HepG2 (cell line): ENCODE results near the gene NOL4L. TPM values are rescaled to one million over a fixed set of nuclear protein-coding genes. Genes with fewer than 3 reads are reported as not detected.

Experiments used
- AGO2 ChIP-seq: fragments of 200-400 bp; formaldehyde crosslinking; optimal IDR thresholded peaks from 2 replicates; pipeline ENCODE3; 2017; ENCODE audit warnings: mild to moderate bottlenecking, low read depth, low read length, moderate library complexity
- ARNT ChIP-seq: fragments of 450-650 bp; IDR thresholded peaks from 2 replicates; pipeline ENCODE4 v1.6.1; 2017
- DNMT1 ChIP-seq: sonication (generic); formaldehyde crosslinking; IDR thresholded peaks from 2 replicates; pipeline ENCODE4 v1.5.1; 2020; ENCODE audit warnings: mild to moderate bottlenecking, missing genetic modification reagents
- ETS1 ChIP-seq: sonication (generic); formaldehyde crosslinking; IDR thresholded peaks from 2 replicates; pipeline ENCODE4 v1.4.0; 2020; ENCODE audit warnings: missing genetic modification reagents
- HNRNPH1 ChIP-seq: fragments of 200-400 bp; formaldehyde crosslinking; optimal IDR thresholded peaks from 2 replicates; pipeline ENCODE3; 2017; ENCODE audit warnings: mild to moderate bottlenecking, low read depth, low read length
- HNRNPL ChIP-seq: fragments of 200-400 bp; formaldehyde crosslinking; IDR thresholded peaks from 2 replicates; pipeline ENCODE4 v1.6.1; 2017; ENCODE audit warnings: mild to moderate bottlenecking, low read depth, low read length
- JUNB ChIP-seq: sonication (generic); formaldehyde crosslinking; IDR thresholded peaks from 2 replicates; pipeline ENCODE4 v1.8.0; 2022; ENCODE audit warnings: missing genetic modification reagents, mild to moderate bottlenecking, borderline replicate concordance
- KLF12 ChIP-seq: sonication (generic); formaldehyde crosslinking; IDR thresholded peaks from 2 replicates; pipeline ENCODE4 v1.4.0; 2020; ENCODE audit warnings: missing genetic modification reagents, borderline replicate concordance
- PLRG1 ChIP-seq: fragments of 450-650 bp; conservative IDR thresholded peaks from 2 replicates; pipeline ENCODE4 v1.6.1; 2016
- POLR2A ChIP-seq, 2 experiments: IDR thresholded peaks; 2 replicates each; pipeline ENCODE4 v1.6.1; 2011; ENCODE audit warnings: low read depth in 2 of 2, low read length in 2 of 2, mild to moderate bottlenecking in 1 of 2, moderate library complexity in 1 of 2; ENCODE audit not compliant: insufficient read depth in 1 of 2
- SMARCE1 ChIP-seq: fragments of 450-650 bp; IDR thresholded peaks from 2 replicates; pipeline ENCODE4 v1.6.1; 2017; ENCODE audit warnings: borderline replicate concordance
- TOE1 ChIP-seq: sonication (generic); formaldehyde crosslinking; IDR thresholded peaks from 2 replicates; pipeline ENCODE4 v1.4.0; 2020; ENCODE audit warnings: mild to moderate bottlenecking, missing genetic modification reagents
- UBTF ChIP-seq: sonication (generic); formaldehyde crosslinking; IDR thresholded peaks from 2 replicates; pipeline ENCODE4 v1.4.0; 2020; ENCODE audit warnings: mild to moderate bottlenecking, missing genetic modification reagents
- ZBTB14 ChIP-seq: sonication (generic); formaldehyde crosslinking; IDR thresholded peaks from 2 replicates; pipeline ENCODE4 v1.4.0; 2020; ENCODE audit warnings: missing genetic modification reagents
- ZBTB49 ChIP-seq: sonication (generic); formaldehyde crosslinking; IDR thresholded peaks from 2 replicates; pipeline ENCODE4 v1.4.0; 2020; ENCODE audit warnings: missing genetic modification reagents, borderline replicate concordance
- ZKSCAN5 ChIP-seq: sonication (generic); formaldehyde crosslinking; IDR thresholded peaks from 2 replicates; pipeline ENCODE4 v1.5.1; 2020; ENCODE audit warnings: mild to moderate bottlenecking, missing genetic modification reagents
- ZNF180 ChIP-seq: sonication (generic); formaldehyde crosslinking; IDR thresholded peaks from 2 replicates; pipeline ENCODE4 v1.4.0; 2020; ENCODE audit warnings: low read depth, missing genetic modification reagents, borderline replicate concordance
- ZNF446 ChIP-seq: sonication (generic); formaldehyde crosslinking; IDR thresholded peaks from 2 replicates; pipeline ENCODE4 v1.5.0; 2020; ENCODE audit warnings: mild to moderate bottlenecking, missing genetic modification reagents
- ZNF513 ChIP-seq: sonication (generic); formaldehyde crosslinking; conservative IDR thresholded peaks from 2 replicates; pipeline ENCODE4 v1.5.0; 2020; ENCODE audit warnings: missing genetic modification reagents
- ZNF674 ChIP-seq: sonication (generic); formaldehyde crosslinking; IDR thresholded peaks from 2 replicates; pipeline ENCODE4 v1.5.0; 2020; ENCODE audit warnings: low read depth, mild to moderate bottlenecking, missing genetic modification reagents
- ZSCAN31 ChIP-seq: sonication (generic); formaldehyde crosslinking; IDR thresholded peaks from 2 replicates; pipeline ENCODE4 v1.5.0; 2020; ENCODE audit warnings: low read depth, mild to moderate bottlenecking, missing genetic modification reagents
- ZZZ3 ChIP-seq: sonication (generic); formaldehyde crosslinking; IDR thresholded peaks from 2 replicates; pipeline ENCODE4 v1.4.0; 2020; ENCODE audit warnings: missing genetic modification reagents, mild to moderate bottlenecking, borderline replicate concordance
- polyA plus RNA-seq, 8 experiments: library from polyadenylated mRNA; depleted of rRNA in 3 of 8; stranded (reverse) in 7 of 8; unstranded in 1 of 8; fragments of >200 nt; fragmentation: Illumina TruSeq in 4 of 8; extraction: Trizol in 4 of 8; gene quantifications; 2 replicates each; pipeline versions ENCODE4 v1.2.1 to v1.2.3, GENCODE V29; 2011 to 2016; ENCODE audit warnings: low read depth in 4 of 8, missing spikeins in 1 of 8, mixed read lengths in 1 of 8; ENCODE audit not compliant: insufficient read depth in 1 of 8
- total RNA-seq, 5 experiments: library from RNA; depleted of rRNA; stranded (reverse); fragments of >200 nt; fragmentation: Illumina TruSeq; extraction: Trizol; gene quantifications; 2 replicates each; pipeline ENCODE4 v1.2.3, GENCODE V29; 2016; ENCODE audit warnings: low read depth in 1 of 5

The NOL4L gene
- total and polyA plus RNA-seq, 2 of the 13 experiments (the other 11 are each of a cell fraction or from before 2014, with no cell fraction given) = 16.6 to 35.4 TPM

GRCh38 chr20:32521780-32522525, 63.2 kb downstream of the NOL4L start (continued):
- TF ChIP-seq ZBTB14 (CRISPR knock-in tag) (no peak; the same call in 1 of the 2 replicates), ZBTB49 (CRISPR knock-in tag) (no peak), PLRG1 (no peak), HNRNPL (no peak), UBTF (CRISPR knock-in tag) (peak; percentile 43; the same call in 1 of the 2 replicates), POLR2A (IDR thresholded peaks at IDR 0.05; ENCODE audit: insufficient read depth in 1 of 2, low read depth in 2 of 2, low read length in 2 of 2) (no peak), AGO2 (no peak), TOE1 (CRISPR knock-in tag) (0 out of 2 replicates have a peak, but pooled peaks have one; percentile 46), ZSCAN31 (CRISPR knock-in tag) (peak; percentile 86; the same call in 1 of the 2 replicates), ZZZ3 (CRISPR knock-in tag) (peak; percentile 65; the same call in 1 of the 2 replicates), ZNF674 (CRISPR knock-in tag) (0 out of 2 replicates have a peak, but pooled peaks have one; percentile 41), HNRNPH1 (no peak), ARNT (no peak), JUNB (CRISPR knock-in tag) (no peak), DNMT1 (CRISPR knock-in tag) (peak; percentile 97), ETS1 (no peak), KLF12 (CRISPR knock-in tag) (0 out of 2 replicates have a peak, but pooled peaks have one; percentile 65), ZKSCAN5 (CRISPR knock-in tag) (no peak), ZNF180 (CRISPR knock-in tag) (no peak), ZNF513 (CRISPR knock-in tag) (0 out of 2 replicates have a peak, but pooled peaks have one; percentile 24), ZNF446 (CRISPR knock-in tag) (no peak), SMARCE1 (no peak)
